CMK (cell line): ENCODE data around the gene HGF.
"Not testable (repeated sequence)": the region's sequence is repeated elsewhere in the genome, so short reads cannot be mapped to it uniquely, and the experiment has no call there.

Experiments
- DNase-seq: peaks from one replicate; pipeline ENCODE4 v3.0.0-alpha.2; 2010; ENCODE audit warnings: low read depth

HGF gene

GRCh38 chr7:81776161-81776560, 6.3 kb upstream of the HGF start:
- DNase-seq, result no peak

- DNase-seq, result no peak
Measured at GRCh38 chr7:81775560-81775959, 5.7 kb upstream of the HGF start.

- no peak for DNase-seq
Measured at GRCh38 chr7:81774551-81774950, 4.7 kb upstream of the HGF start.

- DNase-seq, result no peak
Measured at GRCh38 chr7:81770728-81771223, 929 bp upstream of the HGF start.

- no peak for DNase-seq
Measured at GRCh38 chr7:81768951-81769778, 682 bp downstream of the HGF start.

- DNase-seq, result no peak
Measured at GRCh38 chr7:81767926-81768325, 1.9 kb downstream of the HGF start.

- DNase-seq, result no peak
Measured at GRCh38 chr7:81761821-81762220, 8.0 kb downstream of the HGF start.

- DNase-seq, result no peak
Measured at GRCh38 chr7:81761031-81761430, 8.8 kb downstream of the HGF start.

- no peak for DNase-seq
Measured at GRCh38 chr7:81754918-81755696, 14.7 kb downstream of the HGF start.

GRCh38 chr7:81753392-81753791, 16.5 kb downstream of the HGF start:
- no peak for DNase-seq

- no peak for DNase-seq
Measured at GRCh38 chr7:81752318-81752714, 17.5 kb downstream of the HGF start.

- DNase-seq, result no peak
Measured at GRCh38 chr7:81751619-81752317, 18.1 kb downstream of the HGF start.

- DNase-seq, result no peak
Measured at GRCh38 chr7:81745637-81746036, 24.2 kb downstream of the HGF start.

GRCh38 chr7:81744389-81744788, 25.5 kb downstream of the HGF start:
- no peak for DNase-seq

- DNase-seq, result no peak
Measured at GRCh38 chr7:81743665-81744064, 26.2 kb downstream of the HGF start.

- DNase-seq, result no peak
Measured at GRCh38 chr7:81743201-81743600, 26.6 kb downstream of the HGF start.

GRCh38 chr7:81740403-81740802, 29.4 kb downstream of the HGF start:
- no peak for DNase-seq

- DNase-seq, result no peak
Measured at GRCh38 chr7:81736091-81736490, 33.8 kb downstream of the HGF start.

GRCh38 chr7:81725812-81726127, 44.1 kb downstream of the HGF start:
- DNase-seq, result no peak

GRCh38 chr7:81725003-81725811, 44.6 kb downstream of the HGF start:
- no peak for DNase-seq

GRCh38 chr7:81722250-81722649, 47.6 kb downstream of the HGF start:
- not testable (repeated sequence) for DNase-seq

GRCh38 chr7:81721437-81721836, 48.4 kb downstream of the HGF start:
- DNase-seq, result no peak
